Measurements from ENCODE around the gene RPTOR.

RPTOR gene

GRCh38 chr17:80586846-80587228 lies 42.2 kb downstream of the RPTOR start:
- Histone ChIP-seq H3K79me2 (ENCODE audit: insufficient read depth, low read length) (peaks cover 94% of the 10 kb centered on the region), H3K4me1 (ENCODE audit: insufficient read depth, low read length) (peaks cover 30% of the 10 kb centered on the region), H3K27ac (ENCODE audit: low read length) (no peak overlapping the region), H3K9ac (ENCODE audit: low read depth, low read length) (no peak overlapping the region), H2AFZ (ENCODE audit: low read depth, low read length) (no peak overlapping the region), H4K20me1 (ENCODE audit: insufficient read depth, low read length) (peaks cover 51% of the 10 kb centered on the region), H3K9me3 (ENCODE audit: insufficient read depth, low read length, severe bottlenecking) (no peaks in the 10 kb centered on the region), H3K4me2 (ENCODE audit: insufficient read depth, low read length) (no peak overlapping the region), H3K4me3 (ENCODE audit: low read depth in 1 of 2, low read length in 2 of 2) (no peak overlapping the region), H3K27me3 (ENCODE audit: insufficient read depth, low read length, poor library complexity) (no peaks in the 10 kb centered on the region), H3K36me3 (ENCODE audit: insufficient read depth, low read length) (peaks cover 9% of the 10 kb centered on the region)
- DNase-seq, result no peak
- ATAC-seq (ENCODE audit: insufficient read depth, low read depth), result no peak
- no peak for TF ChIP-seq EZH2 (IDR thresholded peaks at IDR 0.05; ENCODE audit: borderline replicate concordance, low read depth, low read length, severe bottlenecking)
- TF ChIP-seq CTCF (IDR thresholded peaks at IDR 0.05; ENCODE audit: borderline replicate concordance, extremely low read depth, low read length, poor library complexity, severe bottlenecking), result no peak

DNA sequence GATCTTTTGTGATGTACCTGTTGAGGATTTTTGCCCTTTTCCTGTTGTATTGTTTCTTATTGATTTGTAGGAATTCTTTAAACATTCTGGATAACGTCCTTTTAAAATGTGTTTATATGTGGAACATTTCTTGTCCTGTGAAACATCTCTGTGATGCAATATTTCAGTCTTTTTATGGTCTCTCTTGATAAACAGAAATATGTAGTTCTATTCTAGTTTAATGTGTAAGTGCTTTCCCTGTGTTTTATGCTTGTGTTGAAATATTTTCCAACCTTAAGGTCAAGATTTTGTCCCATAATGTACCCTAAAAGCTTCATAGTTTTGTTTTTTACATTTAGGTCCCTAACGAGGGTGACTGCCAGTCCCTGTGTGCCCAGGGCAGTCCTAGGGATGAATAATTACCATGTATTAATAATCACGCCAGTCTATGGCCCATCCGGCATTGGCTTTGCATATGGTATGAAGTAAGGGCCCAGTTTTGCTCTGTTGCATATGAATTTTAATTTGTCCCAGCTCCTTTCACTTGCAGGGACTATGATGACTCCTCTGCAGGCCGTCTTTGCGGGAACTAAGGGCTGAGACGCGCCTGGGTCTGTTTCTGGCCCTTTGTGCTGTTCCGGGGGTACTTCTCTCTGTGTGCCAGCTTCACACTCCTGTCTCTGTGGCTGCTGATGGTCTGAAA lies 44.2 kb downstream of the RPTOR start:
- peaks cover 96% of the 10 kb centered on the region for H3K79me2 ChIP-seq (ENCODE audit: insufficient read depth, low read length)
- H3K36me3 ChIP-seq (ENCODE audit: insufficient read depth, low read length), result peaks cover under 1% of the 10 kb centered on the region; the same call in 1 of the 2 replicates
- peaks cover 34% of the 10 kb centered on the region for H3K4me1 ChIP-seq (ENCODE audit: insufficient read depth, low read length)
- no peak overlapping the region for H3K4me3 ChIP-seq (ENCODE audit: low read depth in 1 of 2, low read length in 2 of 2)
- no peak overlapping the region for H3K27ac ChIP-seq (ENCODE audit: low read length)
- H3K9ac ChIP-seq (ENCODE audit: low read depth, low read length), result no peak overlapping the region
- H4K20me1 ChIP-seq (ENCODE audit: insufficient read depth, low read length), result peaks cover 57% of the 10 kb centered on the region
- no peak for ATAC-seq (ENCODE audit: insufficient read depth, low read depth)
- no peaks in the 10 kb centered on the region for H3K9me3 ChIP-seq (ENCODE audit: insufficient read depth, low read length, severe bottlenecking)
- no peaks in the 10 kb centered on the region for H3K27me3 ChIP-seq (ENCODE audit: insufficient read depth, low read length, poor library complexity)
- DNase-seq, result no peak
- H2AFZ ChIP-seq (ENCODE audit: low read depth, low read length), result no peak overlapping the region
- H3K4me2 ChIP-seq (ENCODE audit: insufficient read depth, low read length), result no peak overlapping the region
- TF ChIP-seq EZH2 (IDR thresholded peaks at IDR 0.05; ENCODE audit: borderline replicate concordance, low read depth, low read length, severe bottlenecking) (no peak), CTCF (IDR thresholded peaks at IDR 0.05; ENCODE audit: borderline replicate concordance, extremely low read depth, low read length, poor library complexity, severe bottlenecking) (no peak)

DNA sequence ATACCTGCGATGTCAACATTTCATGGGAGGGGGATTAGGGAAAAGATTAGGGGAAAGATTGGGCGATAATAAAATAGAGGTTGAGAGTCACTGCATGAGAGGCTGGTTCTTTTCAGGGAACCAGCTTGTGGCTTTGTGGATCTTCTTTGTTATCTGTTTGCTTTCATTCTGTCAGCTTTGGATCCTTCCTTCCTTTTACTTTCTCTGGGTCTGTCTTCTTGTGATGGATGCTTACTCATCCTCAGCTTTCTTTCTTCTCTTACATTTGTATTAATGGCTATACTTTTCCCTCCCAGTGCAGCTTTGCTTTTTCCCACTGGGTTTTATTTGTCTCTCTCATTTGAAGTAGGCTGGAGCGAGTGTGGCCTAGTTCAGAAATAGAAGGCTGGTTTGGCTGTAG lies 47.1 kb downstream of the RPTOR start:
- no peak overlapping the region for H3K4me2 ChIP-seq (ENCODE audit: insufficient read depth, low read length)
- ATAC-seq (ENCODE audit: insufficient read depth, low read depth), result no peak; the same call in 2 of the 3 replicates
- H3K27ac ChIP-seq (ENCODE audit: low read length), result no peak overlapping the region
- TF ChIP-seq CTCF (IDR thresholded peaks at IDR 0.05; ENCODE audit: borderline replicate concordance, extremely low read depth, low read length, poor library complexity, severe bottlenecking) (no peak), EZH2 (IDR thresholded peaks at IDR 0.05; ENCODE audit: borderline replicate concordance, low read depth, low read length, severe bottlenecking) (no peak)
- no peak overlapping the region; the same call in 1 of the 2 replicates for H3K9ac ChIP-seq (ENCODE audit: low read depth, low read length)
- peaks cover 97% of the 10 kb centered on the region for H3K79me2 ChIP-seq (ENCODE audit: insufficient read depth, low read length)
- H3K4me1 ChIP-seq (ENCODE audit: insufficient read depth, low read length), result peaks cover 34% of the 10 kb centered on the region
- no peaks in the 10 kb centered on the region for H3K27me3 ChIP-seq (ENCODE audit: insufficient read depth, low read length, poor library complexity)
- H4K20me1 ChIP-seq (ENCODE audit: insufficient read depth, low read length), result peaks cover 57% of the 10 kb centered on the region
- H2AFZ ChIP-seq (ENCODE audit: low read depth, low read length), result no peak overlapping the region
- H3K9me3 ChIP-seq (ENCODE audit: insufficient read depth, low read length, severe bottlenecking), result no peaks in the 10 kb centered on the region
- no peak for DNase-seq
- no peaks in the 10 kb centered on the region for H3K36me3 ChIP-seq (ENCODE audit: insufficient read depth, low read length)
- no peak overlapping the region for H3K4me3 ChIP-seq (ENCODE audit: low read depth in 1 of 2, low read length in 2 of 2)
